Fibroblast of villous mesenchyme (primary cell): ENCODE data around the gene SMCO4. TPM values are rescaled to one million over a fixed set of nuclear protein-coding genes. Genes with fewer than 3 reads are reported as not detected.
"Not testable (repeated sequence)": the region's sequence is repeated elsewhere in the genome, so short reads cannot be mapped to it uniquely, and the experiment has no call there.

Experiments
- DNase-seq: peaks from one replicate; pipeline ENCODE4 v3.0.0-alpha.2; 2010; ENCODE audit warnings: low read depth
- H3K4me3 ChIP-seq: 2 replicates; pipeline ENCODE4 v1.5.1; 2011; ENCODE audit warnings: low read depth, mild to moderate bottlenecking, low read length
- CTCF ChIP-seq: IDR thresholded peaks from 2 replicates; pipeline ENCODE4 v1.5.1; 2012; ENCODE audit warnings: low read depth, mild to moderate bottlenecking, low read length; ENCODE audit not compliant: insufficient read depth
- total RNA-seq: library from RNA; depleted of rRNA; stranded (reverse); fragments of >200 nt; gene quantifications from 2 replicates; pipeline ENCODE4 v1.2.3, GENCODE V29; 2012

SMCO4 gene
- total RNA-seq, 1 donor = 9.1 TPM

GRCh38 chr11:93468290-93468689 lies 74.9 kb downstream of the SMCO4 start:
- H3K4me3 ChIP-seq = no peak overlapping the region
- no peak for TF ChIP-seq CTCF
- no peak for DNase-seq

- DNase-seq = no peak
- no peak for TF ChIP-seq CTCF
Measured at GRCh38 chr11:93467054-93467453, 76.1 kb downstream of the SMCO4 start.

GRCh38 chr11:93464927-93465540 lies 78.2 kb downstream of the SMCO4 start:
- no peak for DNase-seq
- no peak overlapping the region for H3K4me3 ChIP-seq

More at GRCh38 chr11:93467054-93467453, 76.1 kb downstream of the SMCO4 start:
- no peak overlapping the region for H3K4me3 ChIP-seq

GRCh38 chr11:93463666-93464065 lies 79.5 kb downstream of the SMCO4 start:
- H3K4me3 ChIP-seq, DNase-seq: not testable (repeated sequence)

More at GRCh38 chr11:93464927-93465540, 78.2 kb downstream of the SMCO4 start:
- TF ChIP-seq CTCF = no peak

- DNase-seq = no peak
- TF ChIP-seq CTCF = no peak
- no peak overlapping the region for H3K4me3 ChIP-seq
Measured at GRCh38 chr11:93458286-93458685, 84.9 kb downstream of the SMCO4 start.

GRCh38 chr11:93444617-93445073 lies 98.5 kb downstream of the SMCO4 start:
- no peak for TF ChIP-seq CTCF
- DNase-seq = peak; percentile 2
- H3K4me3 ChIP-seq = no peak overlapping the region

GRCh38 chr11:93443232-93443631 lies 100.0 kb downstream of the SMCO4 start:
- H3K4me3 ChIP-seq, DNase-seq: not testable (repeated sequence)

- no peak for DNase-seq
- TF ChIP-seq CTCF = no peak
- H3K4me3 ChIP-seq = no peak overlapping the region
Measured at GRCh38 chr11:93432247-93432646, 110.9 kb downstream of the SMCO4 start.
